ENCODE data around the gene TBC1D2.

TBC1D2 gene

GRCh38 chr9:98164912-98165311 is 90.5 kb downstream of the TBC1D2 start:
- H3K27ac ChIP-seq = no peak overlapping the region
- no peak overlapping the region for H3K4me3 ChIP-seq
- no peak overlapping the region for H3K9ac ChIP-seq (ENCODE audit: insufficient read length)
- no peaks in the 10 kb centered on the region for H3K9me3 ChIP-seq (ENCODE audit: low read depth, low read length)
- H3K36me3 ChIP-seq (ENCODE audit: insufficient read depth, low read length) = no peaks in the 10 kb centered on the region
- TF ChIP-seq FOXP2 (optimal IDR thresholded peaks at IDR 0.05; ENCODE audit: control extremely low read depth, extremely low read length, insufficient read depth) (no peak), EZH2 (IDR thresholded peaks at IDR 0.05) (no peak), POLR2AphosphoS5 (IDR thresholded peaks at IDR 0.05; ENCODE audit: borderline replicate concordance, low read depth, low read length) (no peak)
- DNase-seq (ENCODE audit: low read depth, low spot score) = no peak

- no peaks in the 10 kb centered on the region for H3K9me3 ChIP-seq (ENCODE audit: low read depth, low read length)
- TF ChIP-seq EZH2 (IDR thresholded peaks at IDR 0.05) (no peak), FOXP2 (optimal IDR thresholded peaks at IDR 0.05; ENCODE audit: control extremely low read depth, extremely low read length, insufficient read depth) (no peak), POLR2AphosphoS5 (IDR thresholded peaks at IDR 0.05; ENCODE audit: borderline replicate concordance, low read depth, low read length) (no peak)
- no peak overlapping the region for H3K4me3 ChIP-seq
- H3K9ac ChIP-seq (ENCODE audit: insufficient read length) = no peak overlapping the region
- H3K27ac ChIP-seq = no peak overlapping the region
- DNase-seq (ENCODE audit: low read depth, low spot score) = no peak
- no peaks in the 10 kb centered on the region for H3K36me3 ChIP-seq (ENCODE audit: insufficient read depth, low read length)
Observed at GRCh38 chr9:98162613-98163012, 92.8 kb downstream of the TBC1D2 start.

DNA sequence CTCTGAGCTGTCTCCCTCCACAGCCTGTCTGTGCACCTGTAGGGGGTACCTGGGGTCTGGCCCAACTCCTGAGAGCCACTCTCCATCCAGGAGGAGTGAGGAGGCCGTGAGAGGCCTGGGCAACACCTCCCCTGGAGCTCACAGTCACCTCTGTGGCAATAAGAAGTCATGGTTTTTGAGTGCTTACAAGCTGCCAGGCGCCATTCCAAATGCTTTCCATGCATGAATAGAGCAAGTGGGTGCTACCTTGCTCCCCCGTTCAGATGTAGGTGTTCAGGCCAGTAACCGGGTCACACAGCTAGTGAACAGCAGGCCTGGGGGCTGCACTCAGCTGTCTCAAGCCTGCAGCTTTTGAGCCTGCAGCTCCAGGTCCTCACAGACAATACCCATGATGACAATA is 93.6 kb downstream of the TBC1D2 start:
- DNase-seq (ENCODE audit: low read depth, low spot score) = no peak
- Histone ChIP-seq H3K9me3 (ENCODE audit: low read depth, low read length) (no peaks in the 10 kb centered on the region), H3K27ac (no peak overlapping the region), H3K36me3 (ENCODE audit: insufficient read depth, low read length) (no peaks in the 10 kb centered on the region), H3K9ac (ENCODE audit: insufficient read length) (no peak overlapping the region), H3K4me3 (no peak overlapping the region)
- TF ChIP-seq POLR2AphosphoS5 (IDR thresholded peaks at IDR 0.05; ENCODE audit: borderline replicate concordance, low read depth, low read length) (no peak), EZH2 (IDR thresholded peaks at IDR 0.05) (no peak), FOXP2 (optimal IDR thresholded peaks at IDR 0.05; ENCODE audit: control extremely low read depth, extremely low read length, insufficient read depth) (no peak)

- H3K9ac ChIP-seq (ENCODE audit: insufficient read length) = no peak overlapping the region
- H3K9me3 ChIP-seq (ENCODE audit: low read depth, low read length) = no peaks in the 10 kb centered on the region
- H3K27ac ChIP-seq = no peak overlapping the region
- no peaks in the 10 kb centered on the region for H3K36me3 ChIP-seq (ENCODE audit: insufficient read depth, low read length)
- DNase-seq (ENCODE audit: low read depth, low spot score) = no peak
- TF ChIP-seq POLR2AphosphoS5 (IDR thresholded peaks at IDR 0.05; ENCODE audit: borderline replicate concordance, low read depth, low read length) (no peak), FOXP2 (optimal IDR thresholded peaks at IDR 0.05; ENCODE audit: control extremely low read depth, extremely low read length, insufficient read depth) (no peak), EZH2 (IDR thresholded peaks at IDR 0.05) (no peak)
- no peak overlapping the region for H3K4me3 ChIP-seq
Observed at GRCh38 chr9:98159790-98160189, 95.7 kb downstream of the TBC1D2 start.

- Histone ChIP-seq H3K27ac (no peak overlapping the region), H3K9ac (ENCODE audit: insufficient read length) (no peak overlapping the region), H3K4me3 (no peak overlapping the region), H3K9me3 (ENCODE audit: low read depth, low read length) (no peaks in the 10 kb centered on the region), H3K36me3 (ENCODE audit: insufficient read depth, low read length) (no peaks in the 10 kb centered on the region)
- TF ChIP-seq FOXP2 (optimal IDR thresholded peaks at IDR 0.05; ENCODE audit: control extremely low read depth, extremely low read length, insufficient read depth) (no peak), EZH2 (IDR thresholded peaks at IDR 0.05) (no peak), POLR2AphosphoS5 (IDR thresholded peaks at IDR 0.05; ENCODE audit: borderline replicate concordance, low read depth, low read length) (no peak)
- DNase-seq (ENCODE audit: low read depth, low spot score) = no peak
Observed at GRCh38 chr9:98159301-98159700, 96.1 kb downstream of the TBC1D2 start.

- Histone ChIP-seq H3K9me3 (ENCODE audit: low read depth, low read length) (no peaks in the 10 kb centered on the region), H3K27ac (no peak overlapping the region), H3K4me3 (no peak overlapping the region), H3K9ac (ENCODE audit: insufficient read length) (no peak overlapping the region), H3K36me3 (ENCODE audit: insufficient read depth, low read length) (no peaks in the 10 kb centered on the region)
- no peak for DNase-seq (ENCODE audit: low read depth, low spot score)
- TF ChIP-seq POLR2AphosphoS5 (IDR thresholded peaks at IDR 0.05; ENCODE audit: borderline replicate concordance, low read depth, low read length) (no peak), EZH2 (IDR thresholded peaks at IDR 0.05) (no peak), FOXP2 (optimal IDR thresholded peaks at IDR 0.05; ENCODE audit: control extremely low read depth, extremely low read length, insufficient read depth) (no peak)
Observed at GRCh38 chr9:98158071-98158831, 97.2 kb downstream of the TBC1D2 start.

DNA sequence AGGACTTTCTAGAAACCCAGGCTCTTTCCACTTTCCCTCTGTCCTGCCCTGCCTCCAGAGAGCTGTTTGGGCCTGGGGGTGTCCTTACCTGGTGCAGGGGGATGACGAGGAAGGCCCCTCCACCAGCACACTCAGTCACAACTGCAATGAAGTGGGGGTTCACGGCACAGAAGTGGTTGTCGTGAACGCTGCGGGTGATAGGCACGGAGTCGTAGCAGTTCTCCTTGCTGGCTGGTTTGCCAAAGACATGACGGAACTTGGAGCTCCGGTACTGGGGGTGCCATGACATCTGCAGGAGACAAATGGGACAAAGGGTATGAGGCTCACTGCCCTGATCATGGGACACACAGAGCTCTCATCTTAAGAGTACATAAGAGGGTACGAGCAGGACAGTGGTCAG is 98.1 kb downstream of the TBC1D2 start:
- H3K4me3 ChIP-seq = no peak overlapping the region
- H3K36me3 ChIP-seq (ENCODE audit: insufficient read depth, low read length) = no peaks in the 10 kb centered on the region
- no peak for DNase-seq (ENCODE audit: low read depth, low spot score)
- H3K9me3 ChIP-seq (ENCODE audit: low read depth, low read length) = no peaks in the 10 kb centered on the region
- no peak overlapping the region for H3K27ac ChIP-seq
- TF ChIP-seq EZH2 (IDR thresholded peaks at IDR 0.05) (no peak), FOXP2 (optimal IDR thresholded peaks at IDR 0.05; ENCODE audit: control extremely low read depth, extremely low read length, insufficient read depth) (no peak), POLR2AphosphoS5 (IDR thresholded peaks at IDR 0.05; ENCODE audit: borderline replicate concordance, low read depth, low read length) (no peak)
- H3K9ac ChIP-seq (ENCODE audit: insufficient read length) = no peak overlapping the region

GRCh38 chr9:98154678-98155077 is 100.8 kb downstream of the TBC1D2 start:
- Histone ChIP-seq H3K9ac (ENCODE audit: insufficient read length) (no peak overlapping the region), H3K36me3 (ENCODE audit: insufficient read depth, low read length) (no peaks in the 10 kb centered on the region), H3K9me3 (ENCODE audit: low read depth, low read length) (no peaks in the 10 kb centered on the region), H3K27ac (no peak overlapping the region), H3K4me3 (no peak overlapping the region)
- TF ChIP-seq POLR2AphosphoS5 (IDR thresholded peaks at IDR 0.05; ENCODE audit: borderline replicate concordance, low read depth, low read length) (no peak), FOXP2 (optimal IDR thresholded peaks at IDR 0.05; ENCODE audit: control extremely low read depth, extremely low read length, insufficient read depth) (no peak)
- DNase-seq (ENCODE audit: low read depth, low spot score) = no peak

DNA sequence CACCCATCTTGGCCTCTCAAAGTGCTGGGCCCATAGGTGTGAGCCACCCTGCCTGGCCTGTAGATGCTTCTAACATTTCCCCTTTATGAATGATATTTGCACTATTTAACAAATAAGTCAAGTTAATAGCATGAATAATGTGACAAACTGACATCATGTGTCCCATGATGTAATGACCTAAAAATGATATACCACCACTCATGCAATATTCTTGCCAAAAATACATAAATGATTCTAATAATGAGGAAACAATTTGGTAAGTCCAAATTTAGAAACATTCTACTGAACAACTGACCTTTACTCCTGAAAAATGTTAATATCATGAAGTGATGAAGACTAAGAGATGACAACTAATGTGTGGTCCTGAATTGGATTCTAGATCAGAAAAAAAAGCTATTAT is 102.9 kb downstream of the TBC1D2 start:
- Histone ChIP-seq H3K36me3 (ENCODE audit: insufficient read depth, low read length) (no peaks in the 10 kb centered on the region), H3K4me3 (no peak overlapping the region), H3K9me3 (ENCODE audit: low read depth, low read length) (no peaks in the 10 kb centered on the region), H3K9ac (ENCODE audit: insufficient read length) (no peak overlapping the region), H3K27ac (no peak overlapping the region)
- no peak for DNase-seq (ENCODE audit: low read depth, low spot score)
- TF ChIP-seq EZH2 (IDR thresholded peaks at IDR 0.05) (no peak), FOXP2 (optimal IDR thresholded peaks at IDR 0.05; ENCODE audit: control extremely low read depth, extremely low read length, insufficient read depth) (no peak), POLR2AphosphoS5 (IDR thresholded peaks at IDR 0.05; ENCODE audit: borderline replicate concordance, low read depth, low read length) (no peak)

Data from SK-N-MC (cell line).